Stimulated activated CD4-positive, alpha-beta T cell treated with anti-CD3 and anti-CD28 coated beads, Interleukin-4, amount 100 ng/mL, for 1 hour (primary cell): ENCODE measurements around the gene HACD2.

Experiments
- DNase-seq: peaks from one replicate; pipeline ENCODE4 v3.0.0-alpha.2; 2020

HACD2 gene

DNA sequence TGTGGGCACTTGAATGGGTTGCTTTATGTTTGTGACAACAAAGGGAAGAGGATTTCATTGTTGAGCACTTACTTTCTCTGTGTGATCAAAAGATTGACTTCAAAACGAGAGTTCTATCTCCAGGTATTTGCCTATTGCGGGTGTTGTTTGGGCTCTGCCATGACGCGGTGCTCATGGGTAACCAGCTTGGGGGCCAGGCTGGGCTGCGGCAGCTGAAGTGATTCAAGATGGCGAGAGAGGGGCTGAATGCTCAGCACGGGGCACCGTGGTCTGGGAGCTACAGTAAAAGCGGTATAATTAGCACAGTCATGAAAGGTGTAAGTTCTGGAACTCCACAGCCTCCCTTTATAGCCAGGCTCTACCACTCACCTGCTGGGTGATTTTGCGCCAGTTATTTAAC, 105.0 kb downstream of the HACD2 start:
- no peak for DNase-seq

DNA sequence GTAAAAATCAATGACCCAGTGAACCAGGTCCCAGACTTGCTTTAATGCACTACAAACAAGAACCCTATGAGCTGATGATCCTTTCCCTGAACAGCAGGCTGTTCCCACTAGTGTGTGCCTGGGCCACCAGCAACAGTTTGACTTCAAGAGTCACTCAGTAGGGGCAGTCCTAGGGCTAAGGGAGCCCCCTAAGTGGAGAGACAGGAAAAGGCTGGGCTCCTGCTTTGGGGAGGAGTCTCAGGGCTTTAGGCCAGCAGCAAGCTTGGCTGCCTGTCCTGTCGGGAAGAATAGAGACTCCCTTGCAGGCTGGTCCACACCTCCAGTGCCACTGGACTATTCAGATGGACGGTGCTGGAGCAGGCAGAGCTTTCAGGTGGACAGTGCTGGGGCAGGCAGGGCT, 106.5 kb downstream of the HACD2 start:
- DNase-seq, result no peak

DNA sequence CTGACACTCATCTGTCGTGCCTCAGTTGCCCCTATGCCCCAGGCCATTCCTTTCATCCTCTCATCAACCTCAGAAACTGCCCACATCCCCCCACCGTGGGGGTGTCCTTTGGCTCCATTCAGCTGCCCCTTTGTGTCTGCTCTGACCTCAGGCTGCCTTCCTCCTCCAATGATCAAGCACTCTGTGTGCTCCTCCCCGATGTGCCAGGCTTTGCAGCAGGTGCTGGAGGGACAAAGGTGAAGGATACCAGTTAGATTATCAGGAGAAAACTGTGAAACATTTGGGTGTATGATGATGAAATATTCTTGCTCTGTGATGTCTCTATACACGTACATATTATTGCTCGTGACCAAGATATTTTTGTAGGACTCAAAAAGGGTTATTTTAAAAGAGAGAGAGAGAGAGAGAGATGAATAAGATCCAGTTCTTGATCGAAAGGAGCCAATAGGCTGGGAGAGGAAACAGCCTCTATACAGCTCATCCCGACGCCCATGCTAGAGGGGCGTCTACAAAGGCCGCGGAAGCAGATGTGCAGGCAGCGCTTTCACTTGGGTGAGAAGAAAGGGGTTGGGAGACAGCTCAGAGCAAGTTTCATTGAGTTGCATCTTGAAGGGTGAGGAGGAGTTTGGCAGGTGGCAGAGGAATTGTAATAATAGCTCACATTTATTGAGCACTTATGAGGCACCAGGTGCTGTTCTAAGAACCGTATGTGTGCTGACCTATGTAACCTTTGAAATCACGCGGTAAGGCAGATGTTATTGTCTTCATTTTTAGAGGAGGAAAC, 107.7 kb downstream of the HACD2 start:
- no peak for DNase-seq

DNA sequence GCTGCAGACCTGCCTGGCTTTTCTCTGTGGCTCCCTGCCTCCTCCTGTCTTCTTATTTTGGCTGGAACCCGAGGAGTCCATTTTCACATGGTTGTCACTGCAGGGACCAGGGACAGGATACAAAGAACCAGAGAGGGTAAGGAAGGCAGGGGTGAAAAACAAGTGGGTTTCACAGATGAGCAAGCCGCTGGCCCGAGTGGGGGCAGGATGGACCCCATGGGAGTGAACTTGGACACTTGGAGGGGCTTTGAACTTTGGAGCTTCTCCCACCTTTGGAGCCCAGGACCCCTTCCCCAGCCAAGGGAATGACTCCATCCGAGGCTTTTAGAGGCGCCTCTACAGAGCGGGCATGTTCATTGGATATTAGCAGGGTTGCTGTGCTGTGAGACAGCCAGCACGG, 109.1 kb downstream of the HACD2 start:
- no peak for DNase-seq

DNA sequence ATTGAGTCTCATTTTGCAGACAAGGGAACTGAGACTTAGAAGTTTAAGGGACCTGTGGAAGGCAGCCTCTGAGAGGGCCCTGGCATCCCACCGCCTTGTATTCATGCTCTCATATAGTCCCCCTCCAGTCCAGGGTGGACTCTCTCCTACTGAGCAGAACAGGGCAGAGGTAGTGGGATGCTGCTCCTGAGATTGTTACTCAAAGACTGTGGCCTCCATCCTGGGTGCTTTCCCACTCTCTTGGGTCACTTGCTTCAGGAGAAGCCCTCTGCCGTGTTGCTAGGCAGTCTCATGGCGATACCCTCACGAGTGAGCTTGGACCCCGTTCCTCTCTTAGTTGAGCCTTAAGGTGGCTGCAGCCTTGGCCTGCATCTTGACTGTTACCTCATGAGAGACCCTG, 113.7 kb downstream of the HACD2 start:
- no peak for DNase-seq

DNA sequence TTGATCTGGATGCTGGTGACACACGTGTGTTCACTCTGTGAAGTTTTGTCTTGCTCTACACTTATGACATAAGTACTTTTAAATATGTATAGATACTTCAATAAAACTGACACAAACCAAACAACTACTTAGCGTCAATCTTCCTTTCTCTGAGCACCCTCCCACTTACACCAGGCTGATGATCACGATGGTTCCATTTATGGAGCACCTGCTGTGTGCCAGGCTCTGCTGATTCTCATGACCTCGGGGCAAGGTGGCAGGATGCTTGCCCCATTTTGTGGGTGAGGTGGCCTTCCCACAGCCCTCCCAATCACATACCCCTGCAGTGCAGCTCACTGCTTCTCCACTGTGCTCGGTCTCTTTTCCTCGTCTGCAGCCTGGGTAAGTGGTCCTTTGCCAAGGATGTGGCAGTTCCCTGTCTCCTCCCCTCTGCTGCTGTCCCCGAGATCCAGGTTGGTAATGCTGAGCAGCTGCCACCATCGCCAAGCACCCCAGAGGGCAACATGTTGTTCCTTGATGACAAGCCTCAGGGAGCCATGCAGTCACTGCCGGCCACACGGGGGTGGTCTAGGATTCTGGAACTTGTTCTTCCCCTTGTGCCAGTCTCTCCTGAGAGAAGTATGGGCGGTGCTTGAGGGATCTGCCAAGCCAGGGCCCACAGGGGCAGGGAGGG, 115.4 kb downstream of the HACD2 start:
- DNase-seq, result no peak

DNA sequence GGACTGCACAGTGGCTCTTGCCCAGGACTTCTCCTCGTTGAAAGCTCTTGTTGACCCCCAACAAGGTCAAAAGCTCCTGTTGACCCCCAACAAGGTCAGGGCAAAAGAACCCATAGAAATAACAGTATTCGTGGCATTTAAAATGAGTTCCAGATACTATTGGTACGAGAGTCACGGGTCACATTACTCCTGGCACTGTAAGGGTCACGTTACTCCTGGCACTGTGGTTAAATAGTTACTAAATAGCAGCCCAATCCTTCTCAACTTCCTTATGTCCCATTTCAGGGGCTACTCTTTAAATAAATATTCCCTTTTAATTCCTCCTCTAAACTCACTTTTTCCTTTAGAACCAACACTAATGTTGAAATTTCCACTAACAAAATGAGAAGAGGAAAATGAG, 117.8 kb downstream of the HACD2 start:
- DNase-seq, result no peak

DNA sequence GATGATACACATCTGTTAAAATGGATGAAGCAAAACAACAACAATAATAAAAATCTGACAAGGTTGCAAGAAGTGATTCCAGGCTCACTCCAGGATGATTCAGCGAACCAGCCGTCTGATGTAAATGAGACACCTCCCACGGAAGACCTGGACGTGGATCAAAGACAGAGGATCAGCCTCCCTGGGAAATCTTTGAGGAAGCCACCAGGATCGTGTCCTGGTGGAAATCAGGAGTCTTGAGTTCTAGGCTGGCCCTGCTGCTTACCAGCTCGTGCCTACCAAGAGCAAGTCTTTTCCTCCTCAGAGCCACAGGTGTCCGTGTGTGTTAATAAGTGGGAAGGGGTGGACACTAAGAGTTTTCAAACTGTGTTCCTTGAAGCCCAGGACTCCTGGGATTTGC, 120.6 kb downstream of the HACD2 start:
- DNase-seq, result no peak

DNA sequence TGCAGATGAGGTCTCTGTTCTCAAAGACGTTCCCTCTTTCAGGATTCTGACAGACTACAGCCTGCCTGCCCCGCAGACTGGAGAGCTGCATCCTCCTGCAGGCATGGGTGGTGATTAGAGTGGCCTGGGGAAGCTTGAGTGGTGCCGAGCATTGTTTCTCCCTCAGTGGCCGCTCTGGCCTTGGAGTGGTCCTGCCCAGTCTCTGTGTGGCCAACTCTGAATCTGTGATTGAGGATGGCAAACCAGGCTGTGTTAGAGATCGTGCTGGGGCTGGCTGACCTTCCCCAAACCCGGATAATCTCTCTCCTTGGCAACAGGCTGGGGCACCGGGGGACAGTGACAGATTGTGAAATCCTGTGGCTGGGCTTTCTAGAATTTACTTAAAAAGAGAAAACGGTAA, 125.0 kb downstream of the HACD2 start:
- no peak for DNase-seq

DNA sequence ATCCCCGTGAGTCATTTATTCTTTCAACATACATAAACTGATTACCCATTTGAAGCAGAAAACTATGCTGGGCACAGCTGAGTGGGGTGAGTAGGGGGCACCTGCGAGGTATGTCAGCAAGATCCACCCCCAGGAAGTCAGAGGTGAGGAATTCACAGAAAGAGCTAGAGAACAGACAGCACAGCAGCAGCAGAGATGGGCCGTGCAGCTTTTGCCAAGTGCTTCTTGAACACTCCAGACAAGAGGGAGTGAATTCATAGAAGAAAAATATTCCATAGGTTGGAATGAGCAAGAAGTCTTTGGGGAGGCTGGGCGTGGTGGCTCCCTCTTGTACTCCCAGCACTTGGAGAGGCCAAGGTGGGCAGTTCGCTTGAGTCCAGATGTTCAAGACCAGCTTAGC, 126.6 kb downstream of the HACD2 start:
- no peak for DNase-seq

DNA sequence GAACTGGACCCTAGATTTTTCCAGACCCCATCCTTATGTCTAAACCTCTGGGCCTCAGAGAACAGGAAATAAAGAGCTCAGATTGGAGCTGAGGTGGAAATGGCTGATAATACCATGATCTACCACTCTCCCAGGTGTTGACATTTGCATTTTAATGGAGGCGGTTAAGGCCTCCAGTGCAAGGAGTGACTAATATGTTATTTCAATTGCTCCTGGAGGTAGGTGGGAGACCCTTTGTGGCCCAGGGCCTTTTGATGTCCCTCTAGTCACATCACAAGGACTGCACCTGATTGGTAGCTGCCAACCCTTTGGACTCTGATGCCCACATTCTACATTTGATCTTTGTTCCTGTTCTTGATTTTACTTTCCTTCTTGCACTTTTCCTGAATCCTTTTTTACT, 127.0 kb downstream of the HACD2 start:
- no peak for DNase-seq

DNA sequence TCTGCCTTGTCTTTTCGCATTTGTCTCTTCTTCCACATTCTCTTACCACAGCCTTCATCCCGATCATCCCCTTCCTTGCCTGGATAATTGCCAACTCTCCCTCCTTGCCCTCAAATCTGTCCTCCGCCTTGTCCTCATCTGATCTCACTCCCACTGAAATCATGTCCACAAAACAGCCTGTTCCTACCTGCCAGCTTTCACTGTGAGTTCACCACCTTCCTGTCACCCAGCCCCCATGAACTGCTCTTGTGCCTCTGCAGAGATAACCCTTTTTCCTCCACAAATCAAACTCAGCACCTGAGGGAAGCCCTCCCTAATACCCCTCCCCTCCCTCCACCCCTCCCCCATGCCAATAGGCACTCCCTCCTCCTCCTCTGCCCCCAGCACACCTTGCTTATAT, 131.2 kb downstream of the HACD2 start:
- no peak for DNase-seq

DNA sequence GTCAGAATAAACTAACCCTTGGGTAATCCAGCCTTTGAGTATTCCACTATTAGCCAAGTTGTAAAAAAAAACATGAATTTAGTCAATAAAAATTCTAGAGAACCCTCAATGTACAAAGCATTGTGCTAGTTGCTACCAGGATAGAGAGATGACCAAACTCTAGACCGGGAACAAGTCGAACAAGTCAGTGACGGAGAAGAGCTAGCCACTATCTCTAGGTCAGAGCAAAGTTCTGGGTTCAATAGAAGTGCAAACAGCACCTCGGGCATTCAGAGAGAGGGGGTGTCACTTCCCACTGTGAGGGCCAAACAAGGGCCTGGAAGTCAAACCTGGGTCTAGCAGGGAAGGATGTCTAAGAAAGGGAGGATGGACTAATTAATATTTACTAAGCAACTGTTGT, 133.7 kb downstream of the HACD2 start:
- DNase-seq, result no peak

DNA sequence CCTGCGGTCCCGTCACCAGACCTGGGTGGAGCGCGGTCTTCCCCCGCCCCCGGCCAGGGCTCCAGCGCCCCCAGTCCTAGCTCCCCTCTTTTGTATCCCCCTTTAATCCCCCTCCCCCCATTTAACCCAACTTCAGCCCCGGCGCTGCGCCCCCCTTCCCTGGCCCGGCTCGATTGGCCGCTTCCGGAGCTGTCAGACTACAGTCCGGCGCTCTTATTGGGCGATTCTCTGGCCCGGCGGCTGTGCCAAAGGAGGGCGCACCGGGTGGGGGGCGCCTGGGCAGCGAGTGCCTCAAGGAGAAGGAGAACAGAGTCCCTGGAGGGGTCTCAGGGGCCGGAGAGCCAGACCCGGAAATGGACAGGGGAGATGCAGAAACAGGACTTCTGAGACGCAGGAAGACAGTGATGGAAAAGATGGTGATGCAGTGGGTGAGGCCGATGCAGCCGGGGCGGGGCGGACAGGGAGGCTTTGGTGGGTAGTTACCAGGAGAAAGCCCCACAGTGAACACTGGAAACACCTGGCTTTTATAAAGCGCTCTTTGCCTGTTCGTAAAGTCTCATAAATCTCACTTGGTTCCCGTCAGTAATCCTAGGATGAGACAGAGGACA, 134.8 kb downstream of the HACD2 start:
- no peak for DNase-seq

DNA sequence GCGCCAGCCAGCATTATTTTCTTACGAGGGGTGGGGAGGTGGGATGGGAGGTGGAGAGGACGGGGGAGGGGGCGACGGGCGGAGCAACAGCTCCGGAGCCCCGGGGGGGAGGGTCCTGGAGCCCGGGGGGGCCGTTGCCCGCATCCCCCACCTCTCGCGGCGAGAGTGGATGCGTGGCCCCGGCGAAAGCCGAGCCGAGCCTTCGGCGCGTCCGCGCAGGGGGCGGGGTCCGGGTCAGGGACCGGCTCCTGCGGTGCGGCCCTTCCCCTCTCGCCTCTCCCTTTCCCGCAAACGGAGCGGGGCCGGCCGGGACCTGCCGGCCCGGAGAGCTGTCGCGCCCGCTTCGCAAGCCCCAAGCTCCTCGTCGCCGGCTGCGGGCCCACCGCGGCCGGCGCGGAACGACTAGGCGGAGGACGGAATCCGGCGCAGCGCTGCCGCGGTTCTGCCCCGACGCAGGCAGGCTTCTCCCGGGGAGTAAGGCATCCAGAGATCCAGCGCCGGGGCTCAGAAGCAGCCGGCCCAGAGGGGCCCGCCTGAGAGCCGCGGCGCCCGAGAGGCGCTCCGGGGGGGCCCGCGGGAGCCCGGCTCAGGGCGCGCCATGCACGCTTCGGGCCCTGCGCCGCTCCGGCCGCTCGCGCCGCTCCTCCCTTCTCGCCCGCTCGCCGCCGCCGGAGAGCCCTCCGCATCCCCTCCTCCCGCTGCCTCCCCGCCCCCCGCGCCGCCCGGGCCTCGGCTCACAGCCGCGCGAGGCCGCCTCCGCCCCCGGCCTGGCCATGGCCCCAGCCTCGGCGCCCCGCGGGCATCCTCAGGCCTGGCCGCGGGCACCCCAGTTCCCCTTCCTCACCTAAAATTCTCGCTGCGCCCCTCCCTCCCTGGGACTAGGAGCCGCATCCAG, 135.5 kb downstream of the HACD2 start:
- DNase-seq, result peak; percentile 9

DNA sequence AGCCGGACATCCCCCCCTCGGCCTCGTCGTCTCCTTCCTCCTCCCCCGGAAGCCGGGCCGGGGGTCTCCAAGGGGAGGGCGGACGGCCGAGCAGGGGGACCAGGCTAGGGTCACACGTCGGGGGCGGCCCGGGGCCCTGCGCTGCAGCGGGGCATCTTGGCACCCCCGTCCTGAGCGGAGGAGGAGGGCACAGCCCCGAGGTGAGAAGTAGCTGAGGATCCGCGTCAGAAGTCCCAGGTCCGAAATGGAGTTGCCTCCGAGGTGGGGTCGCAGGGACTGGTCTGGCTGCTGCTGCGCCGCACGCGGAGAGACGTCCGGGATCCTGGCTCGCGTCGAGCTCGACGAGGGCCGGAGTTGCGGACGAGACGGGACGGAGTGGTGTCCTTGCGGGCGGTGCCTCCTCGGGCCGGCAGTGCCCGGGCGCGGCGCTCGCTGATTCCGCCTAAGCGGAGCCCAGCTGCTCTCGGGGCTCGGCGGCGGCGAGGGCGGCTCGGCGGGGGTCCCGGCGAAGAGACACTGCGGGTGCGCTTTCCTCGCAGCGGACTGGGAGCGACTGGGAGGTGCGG, 136.2 kb downstream of the HACD2 start, which contains the start of gene ADCY5:
Gene ADCY5, minus strand, starts transcription at position 555 of the 566 bp plus-strand sequence. Its CDS starts 545 bp downstream, at position 10.
- DNase-seq, result peak; percentile 4

DNA sequence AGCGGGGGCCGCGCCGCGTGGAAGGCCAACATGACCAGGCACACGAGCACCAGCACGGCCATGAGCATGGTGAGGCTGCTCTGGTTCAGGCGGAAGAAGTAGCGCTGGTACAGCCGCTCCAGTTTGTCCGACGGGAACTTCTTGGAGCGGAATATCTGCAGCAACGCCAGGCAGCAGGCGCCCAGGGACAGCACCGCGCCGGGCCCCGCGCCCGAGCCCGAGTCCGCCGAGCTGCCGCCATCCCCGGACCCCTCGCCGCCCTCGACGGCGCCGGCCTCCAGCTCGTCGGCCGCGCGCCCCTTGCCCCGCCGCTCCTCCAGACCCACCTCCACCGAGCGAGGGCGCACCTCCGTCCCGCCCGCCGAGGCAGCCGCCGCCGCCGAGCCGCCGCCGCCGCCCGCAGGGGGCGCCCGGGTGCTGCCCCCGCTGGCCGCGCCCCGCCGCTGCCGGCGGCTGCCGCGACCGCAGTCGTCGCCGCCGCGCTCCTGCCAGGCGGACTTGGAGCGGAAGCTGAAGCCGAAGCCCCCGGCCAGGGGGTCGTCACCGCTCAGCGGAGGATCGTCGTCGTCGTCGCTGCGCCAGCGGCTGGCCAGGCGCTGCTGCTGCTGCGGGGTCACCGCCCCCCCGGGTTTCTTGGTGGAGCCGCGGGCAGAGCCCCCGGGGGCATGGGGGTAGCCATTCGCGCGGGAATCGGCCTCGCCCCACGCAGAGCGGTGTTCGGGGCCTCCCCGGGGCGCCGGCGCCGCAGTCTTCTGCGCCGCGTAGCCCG, 136.9 kb downstream of the HACD2 start:
- peak; percentile 50 for DNase-seq

DNA sequence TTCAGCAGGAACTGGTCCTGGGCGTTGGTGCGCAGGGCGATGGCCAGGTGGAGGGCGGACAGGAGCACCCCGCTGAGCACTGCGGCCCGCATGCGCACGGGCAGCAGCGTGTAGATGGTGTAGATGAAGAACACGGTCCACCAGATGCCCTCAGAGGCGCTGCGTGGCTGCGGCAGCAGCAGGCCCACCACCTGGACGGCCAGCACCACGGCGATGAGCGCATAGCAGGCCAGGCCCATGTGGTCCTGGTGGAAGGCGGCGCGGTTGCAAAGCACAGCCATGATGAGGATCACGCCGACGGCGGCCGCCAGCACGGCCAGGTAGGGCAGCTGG, 137.5 kb downstream of the HACD2 start:
- no peak for DNase-seq

DNA sequence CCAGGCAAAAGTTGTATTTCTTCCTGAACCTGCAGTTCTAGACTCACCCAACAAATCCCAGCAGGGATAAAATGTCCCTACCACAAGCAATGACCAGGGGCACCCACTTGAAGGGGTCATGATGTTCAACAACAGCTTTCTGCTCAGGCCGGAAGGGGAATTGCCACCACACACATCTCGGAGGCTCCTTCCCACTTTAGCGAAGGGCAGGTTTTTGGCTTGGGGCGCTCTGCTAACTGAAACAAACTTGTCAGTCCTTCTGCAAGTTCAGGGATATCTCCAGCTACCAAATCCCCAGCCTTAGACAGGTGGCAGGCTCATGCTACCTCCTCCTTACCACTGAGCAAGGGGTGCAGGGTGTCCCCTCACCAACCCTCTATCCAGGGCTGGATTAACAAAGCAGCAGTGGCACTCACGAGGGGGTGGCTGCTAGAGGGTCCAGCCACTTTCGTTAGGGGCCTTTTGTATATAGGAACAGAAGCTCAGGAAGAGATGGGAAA, 138.2 kb downstream of the HACD2 start:
- no peak for DNase-seq

DNA sequence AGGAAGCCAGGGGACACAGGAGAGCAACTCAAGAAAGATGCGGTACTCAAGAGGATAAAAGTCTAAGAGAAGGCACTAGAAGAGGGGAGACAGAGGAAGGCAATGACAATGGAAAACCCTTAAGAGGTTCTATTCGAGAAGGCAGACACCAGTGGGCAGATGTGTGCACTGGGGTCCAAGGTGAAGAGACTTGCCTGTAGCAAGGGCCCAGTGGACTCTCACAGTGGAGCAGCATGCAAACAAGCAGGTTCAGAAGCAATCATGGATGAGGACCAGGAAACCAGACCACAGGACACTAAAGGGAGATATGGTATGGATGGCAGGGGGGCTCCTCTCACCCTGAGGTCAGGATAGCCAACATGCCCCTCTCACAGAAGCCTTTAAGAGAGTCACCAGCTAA, 138.6 kb downstream of the HACD2 start:
- DNase-seq, result no peak

DNA sequence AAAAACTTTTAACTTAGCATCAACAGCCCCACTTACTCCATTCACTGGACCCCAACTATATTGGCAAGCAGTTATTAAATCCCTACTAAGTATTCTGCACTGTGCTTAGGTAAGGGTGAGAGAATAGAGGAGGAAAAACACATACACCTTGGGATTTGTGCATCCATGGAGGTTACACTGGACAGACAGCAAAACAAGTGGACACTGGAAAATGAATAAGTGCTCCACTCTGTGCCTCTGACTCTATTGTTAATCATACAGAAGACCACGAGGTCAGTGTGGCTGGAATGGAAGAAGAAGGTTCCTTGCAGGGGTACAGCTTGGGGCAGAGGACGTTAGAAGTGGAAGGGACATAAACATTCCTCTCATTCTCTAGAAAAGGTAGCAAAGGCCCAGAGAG, 139.2 kb downstream of the HACD2 start:
- no peak for DNase-seq

DNA sequence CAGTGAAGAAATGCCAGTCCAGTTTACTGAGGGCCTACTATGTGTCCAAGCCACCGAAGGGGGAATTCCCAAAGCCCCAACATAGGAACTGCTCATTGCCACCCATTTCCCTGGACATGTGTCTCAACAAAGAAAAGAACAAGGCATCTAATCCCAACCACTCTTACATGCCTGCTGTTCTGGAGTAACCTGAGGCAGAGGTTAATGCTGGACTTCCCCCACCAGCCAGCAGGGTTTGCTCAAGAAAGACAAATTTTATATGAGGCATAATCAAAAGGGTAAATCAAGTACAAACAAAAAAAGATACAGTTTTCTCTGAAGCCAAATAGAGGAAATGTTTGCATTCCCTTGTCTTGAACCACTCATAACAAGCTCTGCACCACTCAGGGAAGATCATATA, 140.1 kb downstream of the HACD2 start:
- DNase-seq, result no peak
